ENCODE measurements around the gene ITM2A. TPM values are rescaled to one million over a fixed set of nuclear protein-coding genes. Genes with fewer than 3 reads are reported as not detected.

ITM2A gene
- total RNA-seq, 2 donors from 2014 or later = 16.1 to 30.0 TPM

GRCh38 chrX:79365591-79365990, 1.5 kb downstream of the ITM2A start:
- DNase-seq = no peak
- Histone ChIP-seq H3K9me3 (no peaks in the 10 kb centered on the region), H3K36me3 (replicated peaks in 1 of 2; ENCODE audit: insufficient read depth in 1 of 2, low read depth in 2 of 2) (no peaks in the 10 kb centered on the region), H3K27me3 (no peaks in the 10 kb centered on the region), H3K27ac (no peak overlapping the region), H3K4me1 (peaks cover 3% of the 10 kb centered on the region), H3K4me3 (no peak overlapping the region)
- WGBS, 2 donors = 32 to 82% methylated on average over 1 of the region's 1 CpG
- TF ChIP-seq CTCF (IDR thresholded peaks at IDR 0.05) (no peak), POLR2A (IDR thresholded peaks at IDR 0.05) (no peak)
- intact Hi-C loops (cut with DNase I) = no loop called here
- ATAC-seq = no peak

GRCh38 chrX:79364306-79364705, 2.8 kb downstream of the ITM2A start:
- 33 to 41% methylated on average over 5 of the region's 5 CpGs for WGBS, 2 donors
- H3K4me1 ChIP-seq = peaks cover 3% of the 10 kb centered on the region
- intact Hi-C loops (cut with DNase I) = no loop called here
- no peak overlapping the region for H3K4me3 ChIP-seq
- no peak for TF ChIP-seq POLR2A (IDR thresholded peaks at IDR 0.05)
- no peak for TF ChIP-seq CTCF (IDR thresholded peaks at IDR 0.05)
- no peaks in the 10 kb centered on the region for H3K9me3 ChIP-seq
- DNase-seq = no peak
- H3K27me3 ChIP-seq = peaks cover 0 to 3% of the 10 kb centered on the region in 2 donors
- H3K36me3 ChIP-seq (replicated peaks in 1 of 2; ENCODE audit: insufficient read depth in 1 of 2, low read depth in 2 of 2) = no peaks in the 10 kb centered on the region
- no peak for ATAC-seq
- H3K27ac ChIP-seq = no peak overlapping the region

- no peaks in the 10 kb centered on the region for H3K36me3 ChIP-seq (replicated peaks in 1 of 2; ENCODE audit: insufficient read depth in 1 of 2, low read depth in 2 of 2)
- no peaks in the 10 kb centered on the region for H3K4me1 ChIP-seq
- DNase-seq (no peak), ATAC-seq (no peak)
- H3K27me3 ChIP-seq = peaks cover 0 to 3% of the 10 kb centered on the region in 2 donors
- TF ChIP-seq POLR2A (IDR thresholded peaks at IDR 0.05) (no peak), CTCF (IDR thresholded peaks at IDR 0.05) (no peak)
- no peak overlapping the region for H3K27ac ChIP-seq
- no peak overlapping the region for H3K4me3 ChIP-seq
- intact Hi-C loops (cut with DNase I) = no loop called here
- 72 to 82% methylated on average over 6 of the region's 6 CpGs for whole genome bisulfite sequencing, 2 donors
- no peaks in the 10 kb centered on the region for H3K9me3 ChIP-seq
Measured at GRCh38 chrX:79361192-79361870, 5.8 kb downstream of the ITM2A start.

- TF ChIP-seq CTCF (IDR thresholded peaks at IDR 0.05) (no peak), POLR2A (IDR thresholded peaks at IDR 0.05) (no peak)
- no peaks in the 10 kb centered on the region for H3K27me3 ChIP-seq
- no peak for ATAC-seq
- H3K36me3 ChIP-seq (replicated peaks in 1 of 2; ENCODE audit: insufficient read depth in 1 of 2, low read depth in 2 of 2) = no peaks in the 10 kb centered on the region
- H3K4me3 ChIP-seq = no peak overlapping the region
- WGBS, 2 donors = 69% methylated on average over 3 to 5 of the region's 5 CpGs
- intact Hi-C loops (cut with DNase I) = no loop called here
- no peaks in the 10 kb centered on the region for H3K4me1 ChIP-seq
- H3K27ac ChIP-seq = no peak overlapping the region
- DNase-seq = no peak
- H3K9me3 ChIP-seq = no peaks in the 10 kb centered on the region
Measured at GRCh38 chrX:79336869-79337815, 30.0 kb downstream of the ITM2A start.

All from body of pancreas (tissue), 4 donors.